SK-MEL-5 (cell line): Measurements from ENCODE around the gene F8. TPM values are rescaled to one million over a fixed set of nuclear protein-coding genes. Genes with fewer than 3 reads are reported as not detected.
"Not testable (repeated sequence)": the region's sequence is repeated elsewhere in the genome, so short reads cannot be mapped to it uniquely, and the experiment has no call there.

Source experiments
- DNase-seq: peaks from one replicate; pipeline ENCODE4 v3.0.0-alpha.2; 2016; ENCODE audit warnings: low read depth, low spot score
- in situ Hi-C: cut with HindIII; loops from 2 replicates; pipeline ENCODE4 v1.10.0; 2016; ENCODE audit warnings: low sequenced_read_pairs, high pct_unique_total_duplicates, low pct_unique_long_range_greater_than_20kb
- total RNA-seq: library from RNA; depleted of rRNA; stranded (reverse); fragments of >200 nt; shearing (Covaris generic); gene quantifications from 2 replicates; pipeline ENCODE4 v1.2.3, GENCODE V29; 2014

The F8 gene
- total RNA-seq, 1 experiment from 2014 or later, result 0.50 TPM

- in situ Hi-C loops, result no loop called here
- peak; percentile 21 for DNase-seq
Measured at GRCh38 chrX:155000841-155001240, 21.7 kb downstream of the F8 start.

- in situ Hi-C loops, result no loop called here
- DNase-seq, result no peak
Measured at GRCh38 chrX:154998204-154998880, 24.2 kb downstream of the F8 start.

GRCh38 chrX:154991476-154991875 lies 31.0 kb downstream of the F8 start:
- DNase-seq, result no peak
- in situ Hi-C loops, result no loop called here

- DNase-seq, result no peak
- in situ Hi-C loops, result no loop called here
Measured at GRCh38 chrX:154991039-154991438, 31.5 kb downstream of the F8 start.

GRCh38 chrX:154990496-154990895 lies 32.0 kb downstream of the F8 start:
- no peak for DNase-seq
- in situ Hi-C loops, result no loop called here

- in situ Hi-C loops, result no loop called here
- DNase-seq, result no peak
Measured at GRCh38 chrX:154988719-154989118, 33.8 kb downstream of the F8 start.

- in situ Hi-C loops, result no loop called here
- peak; percentile 6 for DNase-seq
Measured at GRCh38 chrX:154987940-154988339, 34.6 kb downstream of the F8 start.

GRCh38 chrX:154986826-154987575 lies 35.5 kb downstream of the F8 start:
- DNase-seq, result peak; percentile 22
- in situ Hi-C loops, result no loop called here

GRCh38 chrX:154981116-154981411 lies 41.5 kb downstream of the F8 start:
- no peak for DNase-seq
- in situ Hi-C loops, result no loop called here

- in situ Hi-C loops, result no loop called here
Measured at GRCh38 chrX:154980330-154981115, 42.0 kb downstream of the F8 start.

GRCh38 chrX:154979629-154980028 lies 42.9 kb downstream of the F8 start:
- peak; percentile 1 for DNase-seq
- in situ Hi-C loops, result no loop called here

More at GRCh38 chrX:154980330-154981115, 42.0 kb downstream of the F8 start:
- peak; percentile 78 for DNase-seq

- in situ Hi-C loops, result no loop called here
- DNase-seq, result no peak
Measured at GRCh38 chrX:154968353-154968752, 54.2 kb downstream of the F8 start.

GRCh38 chrX:154967603-154968002 lies 54.9 kb downstream of the F8 start:
- no peak for DNase-seq
- in situ Hi-C loops, result no loop called here

GRCh38 chrX:154961947-154962346 lies 60.6 kb downstream of the F8 start:
- in situ Hi-C loops, result no loop called here
- no peak for DNase-seq

- in situ Hi-C loops, DNase-seq: not testable (repeated sequence)
Measured at GRCh38 chrX:154955799-154956198, 66.7 kb downstream of the F8 start.

- in situ Hi-C loops, DNase-seq: not testable (repeated sequence)
Measured at GRCh38 chrX:154939265-154939664, 83.3 kb downstream of the F8 start.

GRCh38 chrX:154924771-154925170 lies 97.8 kb downstream of the F8 start:
- DNase-seq, in situ Hi-C loops: not testable (repeated sequence)

GRCh38 chrX:154918060-154918483 lies 104.5 kb downstream of the F8 start:
- DNase-seq, result peak; percentile 83
- in situ Hi-C loops, result no loop called here
